Stimulated activated effector memory CD8-positive, alpha-beta T cell treated with anti-CD3 and anti-CD28 coated beads, Interleukin-12 subunit alpha, Interleukin-12 subunit beta, amount 100 ng/mL, for 72 hours (primary cell): Measurements from ENCODE around the gene PPP1R17.

Experiments
- ATAC-seq: fragments of 150-1000 bp; cut with Tn5 transposase; 2 replicates; pipeline ENCODE4 v1.10.0; 2021
- DNase-seq, 2 donors: peaks; one replicate each; pipeline ENCODE4 v3.0.0; 2021 to 2022; ENCODE audit warnings: low spot score in 2 of 2
- H3K27ac Mint-ChIP-seq: one replicate; pipeline ENCODE4 v1.8.0; 2022; ENCODE audit warnings: mild to moderate bottlenecking, mixed read lengths
- H3K36me3 Mint-ChIP-seq: one replicate; pipeline ENCODE4 v1.8.0; 2022; ENCODE audit warnings: mild to moderate bottlenecking, mixed read lengths
- H3K4me1 Mint-ChIP-seq: one replicate; pipeline ENCODE4 v1.8.0; 2022; ENCODE audit warnings: mixed read lengths
- H3K4me3 Mint-ChIP-seq: one replicate; pipeline ENCODE4 v1.8.0; 2022; ENCODE audit warnings: mild to moderate bottlenecking, mixed read lengths
- H3K9me3 Mint-ChIP-seq: one replicate; pipeline ENCODE4 v1.8.0; 2022; ENCODE audit warnings: mixed read lengths

PPP1R17 gene

GRCh38 chr7:31687024-31687748 is at the start of gene PPP1R17:
TSS of gene PPP1R17 (plus strand) at chr7:31687215. CDS start at chr7:31692442, 5,227 bp downstream.
- no peaks in the 10 kb centered on the region for H3K36me3 Mint-ChIP-seq
- no peak for DNase-seq
- H3K4me1 Mint-ChIP-seq = no peaks in the 10 kb centered on the region
- H3K27ac Mint-ChIP-seq = no peak within 1 kb of the TSS
- H3K4me3 Mint-ChIP-seq = no peak within 1 kb of the TSS
- no peak for ATAC-seq
- H3K9me3 Mint-ChIP-seq = peaks cover 6% of the 10 kb centered on the region

DNA sequence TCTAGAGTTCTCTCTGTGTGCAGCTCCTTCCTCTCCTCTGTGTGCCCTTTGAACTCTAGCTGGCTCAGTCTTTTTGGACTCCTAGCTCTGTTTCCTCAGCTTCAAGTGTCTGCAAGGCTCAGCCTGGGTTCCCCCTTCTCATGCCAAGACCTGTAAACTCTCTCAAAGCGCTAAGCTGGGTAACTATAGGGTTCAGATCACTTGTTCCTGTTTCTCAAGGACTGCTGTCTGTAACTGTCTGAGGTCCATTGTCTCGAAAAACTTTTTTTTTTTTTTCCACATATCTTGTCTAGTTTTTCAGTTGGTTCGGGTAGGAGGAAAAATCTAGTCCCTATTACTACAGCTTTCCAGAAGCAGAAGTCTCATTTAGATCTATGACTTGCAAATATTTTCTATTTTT is 46.6 kb upstream of the PPP1R17 start:
- DNase-seq (no peak), ATAC-seq (no peak)
- Mint-ChIP-seq H3K36me3 (no peaks in the 10 kb centered on the region), H3K9me3 (peaks cover 10% of the 10 kb centered on the region), H3K4me1 (no peaks in the 10 kb centered on the region), H3K27ac (no peak overlapping the region), H3K4me3 (no peak overlapping the region)

GRCh38 chr7:31642681-31643115 is 44.3 kb upstream of the PPP1R17 start:
- DNase-seq (no peak), ATAC-seq (no peak)
- Mint-ChIP-seq H3K9me3 (peaks cover 8% of the 10 kb centered on the region), H3K4me1 (no peaks in the 10 kb centered on the region), H3K27ac (no peak overlapping the region), H3K4me3 (no peak overlapping the region), H3K36me3 (no peaks in the 10 kb centered on the region)

GRCh38 chr7:31646942-31647341 is 40.1 kb upstream of the PPP1R17 start:
- H3K4me3 Mint-ChIP-seq = no peak overlapping the region
- no peaks in the 10 kb centered on the region for H3K4me1 Mint-ChIP-seq
- H3K9me3 Mint-ChIP-seq = peaks cover 11% of the 10 kb centered on the region
- DNase-seq (no peak), ATAC-seq (no peak)
- no peak overlapping the region for H3K27ac Mint-ChIP-seq
- no peaks in the 10 kb centered on the region for H3K36me3 Mint-ChIP-seq

DNA sequence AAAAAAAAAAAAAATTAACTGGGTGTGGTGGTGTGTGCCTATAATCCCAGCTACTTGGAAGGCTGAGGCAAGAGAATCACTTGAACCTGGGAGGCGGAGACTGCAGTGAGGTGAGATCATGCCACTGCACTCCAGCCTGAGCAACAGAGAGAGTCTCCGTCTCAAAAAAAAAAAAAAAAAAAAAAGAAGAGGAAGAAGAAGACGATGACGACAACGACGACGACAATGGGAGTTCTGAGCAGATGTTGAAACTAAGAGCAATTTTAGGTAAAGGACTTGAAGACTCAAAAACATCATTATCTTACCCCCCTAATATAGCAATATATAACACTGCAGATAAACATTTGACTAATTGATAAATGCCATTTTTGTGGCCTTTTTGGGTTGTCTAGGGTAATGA is 39.5 kb upstream of the PPP1R17 start:
- Mint-ChIP-seq H3K27ac (no peak overlapping the region), H3K36me3 (no peaks in the 10 kb centered on the region), H3K4me3 (no peak overlapping the region), H3K4me1 (no peaks in the 10 kb centered on the region), H3K9me3 (peaks cover 11% of the 10 kb centered on the region)
- ATAC-seq (no peak), DNase-seq (no peak)

DNA sequence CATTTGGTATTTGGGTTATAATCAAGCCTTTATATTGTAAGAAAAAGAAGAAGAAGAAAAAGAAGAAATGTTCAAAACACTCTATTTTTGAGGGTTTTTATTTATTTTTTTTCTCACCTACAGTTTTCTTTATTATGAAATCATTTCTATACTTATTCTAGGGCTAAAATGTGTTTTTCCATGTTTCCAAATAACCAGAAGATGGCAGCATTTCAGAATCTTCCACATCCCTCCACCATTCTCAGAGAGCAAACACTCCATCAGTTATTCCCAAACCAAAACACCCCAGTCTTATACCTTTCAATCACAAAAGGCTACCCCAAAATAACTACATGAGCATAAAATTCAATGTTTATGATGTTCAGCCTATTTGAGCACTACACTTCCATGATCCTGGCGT is 38.7 kb upstream of the PPP1R17 start:
- no peaks in the 10 kb centered on the region for H3K4me1 Mint-ChIP-seq
- peaks cover 11% of the 10 kb centered on the region for H3K9me3 Mint-ChIP-seq
- DNase-seq (no peak), ATAC-seq (no peak)
- H3K36me3 Mint-ChIP-seq = no peaks in the 10 kb centered on the region
- H3K4me3 Mint-ChIP-seq = no peak overlapping the region
- no peak overlapping the region for H3K27ac Mint-ChIP-seq

DNA sequence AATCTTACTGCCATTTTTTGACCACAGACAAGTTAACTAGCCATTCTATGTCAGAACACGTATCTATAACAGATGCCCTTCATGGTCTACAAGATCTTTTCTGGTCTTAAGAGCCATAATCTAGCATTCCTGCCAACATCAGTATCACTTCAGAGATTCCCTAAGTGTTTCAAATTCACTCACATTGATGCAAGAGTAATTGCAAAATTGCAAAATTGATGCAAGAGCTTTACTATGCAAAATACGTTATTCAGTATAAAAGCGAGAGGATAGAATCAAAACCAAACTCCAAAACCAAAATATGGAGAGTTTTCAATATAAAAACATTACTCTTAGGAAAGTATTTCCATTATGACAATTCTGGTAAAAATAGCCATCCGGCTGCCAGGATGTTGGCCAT is 38.1 kb upstream of the PPP1R17 start:
- no peaks in the 10 kb centered on the region for H3K36me3 Mint-ChIP-seq
- H3K27ac Mint-ChIP-seq = no peak overlapping the region
- H3K4me1 Mint-ChIP-seq = no peaks in the 10 kb centered on the region
- DNase-seq = no peak
- H3K4me3 Mint-ChIP-seq = no peak overlapping the region
- ATAC-seq = no peak
- peaks cover 12% of the 10 kb centered on the region for H3K9me3 Mint-ChIP-seq

GRCh38 chr7:31651234-31652062 is 35.6 kb upstream of the PPP1R17 start:
- H3K9me3 Mint-ChIP-seq = peaks cover 23% of the 10 kb centered on the region
- no peak overlapping the region for H3K4me3 Mint-ChIP-seq
- no peak for ATAC-seq
- no peak for DNase-seq
- H3K4me1 Mint-ChIP-seq = no peaks in the 10 kb centered on the region
- no peaks in the 10 kb centered on the region for H3K36me3 Mint-ChIP-seq
- no peak overlapping the region for H3K27ac Mint-ChIP-seq

DNA sequence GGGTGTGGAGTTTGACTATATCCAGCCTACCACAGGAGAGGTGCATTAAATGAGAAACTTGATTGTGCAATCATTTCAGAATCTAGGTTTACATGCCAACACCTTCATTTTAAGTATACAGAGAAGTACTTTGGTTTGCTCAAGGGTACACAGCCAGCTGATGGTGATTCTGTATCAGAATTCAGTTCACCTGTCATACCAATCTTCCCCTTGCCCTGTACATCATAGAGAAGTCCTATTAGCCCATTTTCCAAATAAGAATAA is 35.0 kb upstream of the PPP1R17 start:
- Mint-ChIP-seq H3K9me3 (peaks cover 23% of the 10 kb centered on the region), H3K36me3 (no peaks in the 10 kb centered on the region), H3K4me1 (no peaks in the 10 kb centered on the region), H3K4me3 (no peak overlapping the region), H3K27ac (no peak overlapping the region)
- no peak for ATAC-seq
- no peak for DNase-seq

DNA sequence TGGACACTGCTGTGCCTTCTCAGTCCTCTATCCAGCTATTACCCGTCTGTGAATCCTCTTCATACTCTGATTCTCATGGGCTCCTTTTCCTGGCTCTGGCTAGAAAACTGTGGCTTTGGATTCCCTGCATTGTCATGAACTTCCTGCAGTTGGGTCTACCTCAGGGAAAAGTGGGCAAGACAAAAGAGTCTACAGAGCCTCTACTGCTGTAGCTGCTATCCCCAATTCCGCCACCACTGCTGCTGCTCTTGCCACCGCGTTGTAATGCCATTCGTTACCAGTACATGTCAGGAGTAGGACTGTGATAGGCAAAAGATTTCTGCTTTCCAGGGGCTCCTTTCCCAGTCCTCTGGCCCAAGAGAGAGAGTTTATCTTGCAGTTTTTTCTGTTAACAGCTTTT is 23.9 kb upstream of the PPP1R17 start:
- Mint-ChIP-seq H3K4me1 (no peaks in the 10 kb centered on the region), H3K36me3 (no peaks in the 10 kb centered on the region), H3K27ac (no peak overlapping the region), H3K9me3 (peaks cover 20% of the 10 kb centered on the region), H3K4me3 (no peak overlapping the region)
- ATAC-seq (no peak), DNase-seq (no peak)

- ATAC-seq = no peak
- no peaks in the 10 kb centered on the region for H3K36me3 Mint-ChIP-seq
Measured at GRCh38 chr7:31664890-31665289, 22.1 kb upstream of the PPP1R17 start.

DNA sequence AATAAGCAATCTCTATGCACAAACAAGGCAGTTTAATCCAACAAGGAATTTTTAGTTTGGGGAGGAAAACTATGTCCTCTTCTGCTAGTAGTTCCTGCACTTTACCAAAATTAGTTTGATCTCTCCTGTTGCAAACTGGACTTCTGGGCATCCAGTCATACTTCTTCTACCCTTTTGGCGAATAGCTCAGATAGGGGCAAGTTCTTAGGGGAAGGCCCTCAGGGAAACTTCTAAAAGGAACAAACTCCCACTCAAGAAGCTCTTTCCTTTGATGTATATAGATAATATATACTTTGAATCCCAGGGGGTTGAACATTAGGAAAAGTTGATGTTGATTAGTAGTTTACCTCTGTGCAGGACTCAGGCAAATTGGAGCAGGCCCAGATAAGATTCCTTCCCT is 21.5 kb upstream of the PPP1R17 start:
- H3K9me3 Mint-ChIP-seq = peaks cover 22% of the 10 kb centered on the region
- H3K4me1 Mint-ChIP-seq = no peaks in the 10 kb centered on the region
- no peak for DNase-seq
- no peak for ATAC-seq
- H3K36me3 Mint-ChIP-seq = no peaks in the 10 kb centered on the region
- H3K4me3 Mint-ChIP-seq = no peak overlapping the region
- no peak overlapping the region for H3K27ac Mint-ChIP-seq

More at GRCh38 chr7:31664890-31665289, 22.1 kb upstream of the PPP1R17 start:
- no peak overlapping the region for H3K27ac Mint-ChIP-seq
- peaks cover 20% of the 10 kb centered on the region for H3K9me3 Mint-ChIP-seq
- DNase-seq = no peak
- H3K4me1 Mint-ChIP-seq = no peaks in the 10 kb centered on the region
- H3K4me3 Mint-ChIP-seq = no peak overlapping the region

DNA sequence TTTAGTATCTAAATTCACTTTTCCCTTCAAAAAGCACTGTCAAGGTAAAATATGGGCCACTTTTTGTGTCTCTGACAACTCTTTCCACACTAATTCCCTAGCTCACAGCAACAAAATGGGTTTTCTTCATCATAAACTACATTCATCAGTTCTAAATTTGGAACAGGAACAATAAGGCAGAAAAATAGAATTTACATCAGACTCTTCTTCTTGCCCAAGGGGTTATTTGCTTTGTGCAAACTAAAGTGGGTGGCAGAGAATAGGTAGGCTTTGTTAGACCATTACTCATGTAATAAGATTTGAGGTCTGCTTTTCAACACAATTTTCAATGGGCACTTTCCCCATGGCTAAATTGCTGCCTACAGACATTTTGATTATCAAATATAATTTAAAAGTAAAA is 17.6 kb upstream of the PPP1R17 start:
- Mint-ChIP-seq H3K4me1 (no peaks in the 10 kb centered on the region), H3K9me3 (peaks cover 15% of the 10 kb centered on the region)

DNA sequence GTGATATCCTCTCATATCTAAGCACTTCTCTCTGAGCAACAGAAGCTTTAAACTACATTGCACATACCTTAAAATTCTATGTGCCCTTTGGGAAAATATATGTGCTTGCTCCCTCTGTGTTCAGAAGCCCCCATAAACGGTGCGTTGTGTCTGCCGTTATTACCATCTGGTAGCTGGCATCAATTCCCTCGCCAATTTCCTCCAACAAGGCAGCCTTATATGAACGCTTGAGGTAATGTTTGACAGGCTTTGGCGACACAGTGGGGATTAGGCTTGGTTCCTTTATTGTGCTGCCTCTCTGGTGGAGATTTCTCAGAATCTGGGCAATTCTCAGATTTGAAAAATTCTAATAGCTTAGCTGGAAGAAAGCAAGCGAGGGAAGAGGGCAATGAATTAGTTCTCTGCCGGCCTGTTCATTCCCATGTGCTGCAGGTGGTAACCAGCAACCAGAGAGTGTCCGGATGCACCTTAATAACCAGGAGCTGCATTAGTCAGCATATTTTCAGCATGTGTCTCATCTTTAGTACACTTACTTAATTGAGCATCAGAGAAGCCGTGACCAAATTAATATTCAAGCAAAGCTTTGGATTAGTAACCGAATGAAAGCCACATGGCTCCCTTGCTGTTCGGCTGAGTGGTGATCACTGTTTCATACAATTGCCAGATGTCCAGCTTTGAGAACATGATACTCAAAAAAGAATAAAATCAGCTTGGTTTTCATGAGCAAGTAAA is 7.3 kb upstream of the PPP1R17 start:
- ATAC-seq (no peak), DNase-seq (no peak)
- H3K4me3 Mint-ChIP-seq = no peak overlapping the region
- no peaks in the 10 kb centered on the region for H3K4me1 Mint-ChIP-seq
- H3K36me3 Mint-ChIP-seq = no peaks in the 10 kb centered on the region
- no peak overlapping the region for H3K27ac Mint-ChIP-seq
- H3K9me3 Mint-ChIP-seq = no peaks in the 10 kb centered on the region

More for the DNA sequence above, 17.6 kb upstream of the PPP1R17 start:
- H3K4me3 Mint-ChIP-seq = no peak overlapping the region
- no peaks in the 10 kb centered on the region for H3K36me3 Mint-ChIP-seq
- ATAC-seq = no peak
- H3K27ac Mint-ChIP-seq = no peak overlapping the region
- DNase-seq = no peak

DNA sequence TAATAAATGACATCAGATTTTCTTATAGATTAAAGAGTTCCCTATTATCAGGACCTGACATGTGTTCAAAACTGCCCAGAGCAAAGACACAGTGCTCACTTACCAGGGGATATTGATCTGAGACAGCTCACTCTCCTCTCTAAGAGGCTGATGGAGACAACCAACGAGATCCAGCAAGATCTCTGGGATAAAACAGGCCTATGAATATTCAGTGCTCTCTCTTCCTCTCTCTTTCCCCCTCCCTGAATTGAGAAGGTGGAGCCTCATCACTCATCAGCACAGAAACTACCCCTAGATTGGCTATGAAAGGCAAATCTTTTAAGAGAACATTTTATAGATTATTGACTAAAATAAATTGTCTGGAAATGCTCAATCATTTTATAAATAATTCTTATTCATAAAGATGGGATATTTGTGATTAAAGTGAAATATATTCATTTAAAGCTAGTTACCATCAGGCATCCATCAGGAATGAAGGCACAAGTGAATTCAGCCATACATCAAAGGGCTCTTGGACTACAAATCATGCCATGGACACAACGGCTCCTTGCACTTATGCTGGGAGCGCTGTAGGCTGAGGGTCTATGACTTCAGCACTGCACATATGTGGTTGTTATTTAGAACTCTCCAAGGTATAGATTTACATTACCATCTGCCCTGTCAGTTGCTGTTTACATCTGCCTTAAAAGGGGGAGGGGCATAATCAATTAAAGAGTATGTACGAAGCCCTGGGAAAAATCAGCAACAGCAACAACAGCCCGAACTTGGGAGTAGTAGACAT is 3.4 kb upstream of the PPP1R17 start:
- no peaks in the 10 kb centered on the region for H3K4me1 Mint-ChIP-seq
- H3K4me3 Mint-ChIP-seq = no peak overlapping the region
- no peaks in the 10 kb centered on the region for H3K36me3 Mint-ChIP-seq
- no peak overlapping the region for H3K27ac Mint-ChIP-seq
- no peaks in the 10 kb centered on the region for H3K9me3 Mint-ChIP-seq
- no peak for ATAC-seq
- no peak for DNase-seq
